K562 (cell line): ENCODE data around the gene PRDM16. TPM values are rescaled to one million over a fixed set of nuclear protein-coding genes. Genes with fewer than 3 reads are reported as not detected.

Experiments
- ASH1L ChIP-seq: fragments of 450-650 bp; IDR thresholded peaks from 2 replicates; pipeline ENCODE4 v1.6.1; 2018; ENCODE audit warnings: borderline replicate concordance, mild to moderate bottlenecking, low read depth; ENCODE audit not compliant: partially characterized antibody
- GATA2 ChIP-seq: sonication (generic); formaldehyde crosslinking; IDR thresholded peaks from 2 replicates; pipeline ENCODE4 v1.4.0; 2020; ENCODE audit warnings: mild to moderate bottlenecking, missing genetic modification reagents
- MIER1 ChIP-seq: fragments of 450-650 bp; IDR thresholded peaks from 2 replicates; pipeline ENCODE4 v1.6.1; 2016; ENCODE audit warnings: antibody characterized with exemption, mild to moderate bottlenecking, low read depth
- THAP12 ChIP-seq: fragments of 250-450 bp; sonication (Bioruptor Pico); IDR thresholded peaks from 2 replicates; pipeline ENCODE4 v1.9.0; 2021; ENCODE audit warnings: mild to moderate bottlenecking, inconsistent platforms
- ZBTB49 ChIP-seq: sonication (generic); formaldehyde crosslinking; IDR thresholded peaks from 2 replicates; pipeline ENCODE4 v1.8.0; 2022; ENCODE audit warnings: missing genetic modification reagents, mild to moderate bottlenecking, borderline replicate concordance
- ZFP36 ChIP-seq: fragments of 150-350 bp; IDR thresholded peaks from 2 replicates; pipeline ENCODE4 v1.6.1; 2018; ENCODE audit warnings: low read length, low read depth; ENCODE audit not compliant: partially characterized antibody
- ZKSCAN3 ChIP-seq: fragments of 250-450 bp; sonication (Bioruptor Pico); IDR thresholded peaks from 2 replicates; pipeline ENCODE4 v1.4.0; 2020
- polyA plus RNA-seq, 8 experiments: library from polyadenylated mRNA; depleted of rRNA in 4 of 8; stranded (reverse) in 5 of 8; unstranded in 3 of 8; fragments of >200 nt; fragmentation: Nextera tagmentation in 2 of 8; fragmentation: Illumina TruSeq in 1 of 8; extraction: Ambion mirVana in 2 of 8; extraction: Trizol in 1 of 8; gene quantifications; 2 replicates each; pipeline versions ENCODE4 v1.2.1 to v1.2.3, GENCODE V29; 2011 to 2014; ENCODE audit warnings: inconsistent platforms in 1 of 8, missing spikeins in 1 of 8
- total RNA-seq, 7 experiments: library from RNA; depleted of rRNA in 6 of 7; stranded (reverse); fragments of >200 nt in 6 of 7; fragmentation: Illumina TruSeq in 2 of 7; extraction: Trizol in 2 of 7; gene quantifications; 2 replicates each; pipeline versions ENCODE4 v1.2.1 to v1.2.3, GENCODE V29; 2011 to 2021; ENCODE audit warnings: low replicate concordance in 1 of 7

The PRDM16 gene
- total and polyA plus RNA-seq, 9 of the 15 experiments (the other 6 are each of a cell fraction or from before 2014, with no cell fraction given) = 0.10 to 0.27 TPM; not detected in 7

DNA sequence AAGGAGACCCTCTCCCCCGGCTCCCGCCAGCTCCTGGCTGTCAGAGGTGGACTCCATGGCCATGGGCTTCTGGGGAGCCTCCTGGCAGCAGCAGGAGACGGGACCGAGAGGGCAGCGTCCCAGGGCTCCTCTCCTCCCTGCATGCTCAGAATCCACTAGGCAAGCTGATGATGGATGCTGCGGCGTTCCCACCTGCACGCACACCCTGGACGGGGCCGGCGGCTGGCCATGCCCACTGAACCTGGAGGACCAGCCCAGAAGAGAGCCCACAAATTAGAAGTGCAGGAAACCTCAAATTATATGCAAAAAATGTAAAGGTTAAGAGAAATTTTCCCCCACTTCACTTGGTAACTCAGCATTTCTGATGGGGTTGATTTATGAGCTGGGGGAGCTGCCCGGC, 308.2 kb downstream of the PRDM16 start (continued):
- TF ChIP-seq THAP12 = no peak
- no peak for TF ChIP-seq MIER1
- no peak for TF ChIP-seq GATA2 (CRISPR knock-in tag)
- TF ChIP-seq ZFP36 = no peak
- no peak for TF ChIP-seq ZBTB49 (CRISPR knock-in tag)
- no peak for TF ChIP-seq ZKSCAN3 (CRISPR knock-in tag)
- no peak for TF ChIP-seq ASH1L
